VCaP (cell line): ENCODE data around the gene NR1H3.

Source experiments
- H3K27ac ChIP-seq: fragments of 450-650 bp; 2 replicates; pipeline ENCODE4 v1.5.1; 2017
- CTCF ChIP-seq: fragments of 450-650 bp; conservative IDR thresholded peaks from 2 replicates; pipeline ENCODE4 v1.5.1; 2017; ENCODE audit warnings: mild to moderate bottlenecking, moderate library complexity

The NR1H3 gene

DNA sequence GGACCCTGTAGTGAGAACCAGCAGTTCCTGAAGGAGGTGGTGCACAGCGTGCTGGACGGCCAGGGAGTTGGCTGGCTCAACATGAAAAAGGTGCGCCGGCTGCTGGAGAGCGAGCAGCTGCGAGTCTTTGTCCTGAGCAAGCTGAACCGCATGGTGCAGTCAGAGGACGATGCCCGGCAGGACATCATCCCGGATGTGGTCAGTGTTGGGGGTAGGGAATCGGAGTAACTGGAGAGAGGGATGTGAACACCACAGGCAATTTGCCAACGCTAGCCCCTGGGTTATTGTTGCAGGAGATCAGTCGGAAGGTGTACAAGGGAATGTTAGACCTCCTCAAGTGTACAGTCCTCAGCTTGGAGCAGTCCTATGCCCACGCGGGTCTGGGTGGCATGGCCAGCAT, 32.1 kb downstream of the NR1H3 start:
- no peak for TF ChIP-seq CTCF
- no peak overlapping the region for H3K27ac ChIP-seq

GRCh38 chr11:47295385-47295784, 37.6 kb downstream of the NR1H3 start:
- TF ChIP-seq CTCF, result no peak
- H3K27ac ChIP-seq, result no peak overlapping the region

DNA sequence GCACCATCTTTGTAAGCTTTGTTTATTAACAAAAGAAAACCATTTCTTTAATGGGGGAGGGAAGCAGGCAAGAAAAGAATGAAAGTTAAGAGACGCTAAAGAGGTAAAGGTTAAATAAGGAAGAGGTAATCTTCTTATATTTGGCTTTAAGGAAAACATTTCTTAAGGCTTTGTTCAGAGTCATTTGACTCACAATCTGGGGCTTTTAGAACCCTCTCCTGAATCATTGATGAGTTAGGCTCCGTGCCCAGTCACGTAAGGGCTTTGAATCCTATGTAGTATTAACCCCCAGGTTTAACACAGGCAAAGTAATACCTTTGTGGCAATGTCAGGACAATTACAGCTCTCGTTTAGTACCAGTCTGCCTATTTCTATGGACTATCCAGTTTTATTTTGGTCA, 38.2 kb downstream of the NR1H3 start:
- H3K27ac ChIP-seq, result no peak overlapping the region
- no peak for TF ChIP-seq CTCF

- no peak for TF ChIP-seq CTCF
Observed at GRCh38 chr11:47299078-47299477, 41.3 kb downstream of the NR1H3 start.

GRCh38 chr11:47302853-47303252, 45.1 kb downstream of the NR1H3 start:
- H3K27ac ChIP-seq, result no peak overlapping the region
- TF ChIP-seq CTCF, result no peak

More at GRCh38 chr11:47299078-47299477, 41.3 kb downstream of the NR1H3 start:
- no peak overlapping the region for H3K27ac ChIP-seq

- no peak overlapping the region for H3K27ac ChIP-seq
- TF ChIP-seq CTCF, result no peak
Observed at GRCh38 chr11:47305734-47306483, 48.1 kb downstream of the NR1H3 start.

DNA sequence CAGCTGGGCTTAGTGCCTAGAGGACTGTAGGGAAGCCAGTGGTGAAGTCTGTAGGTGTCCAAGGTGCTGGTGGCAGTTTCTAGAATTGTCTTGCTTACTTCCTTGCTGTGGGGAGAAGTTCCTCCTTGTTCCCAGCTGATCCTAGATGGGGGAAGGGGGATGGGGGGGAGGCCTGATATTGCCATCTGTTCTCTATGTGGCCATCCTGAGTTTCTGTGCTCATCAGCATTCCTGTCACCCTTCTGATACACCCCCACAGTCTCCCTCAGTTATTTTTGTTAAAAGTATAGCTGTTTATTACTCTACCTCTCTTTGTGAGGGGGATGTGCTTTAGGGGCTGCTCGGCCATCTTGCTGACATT, 48.7 kb downstream of the NR1H3 start:
- TF ChIP-seq CTCF, result no peak
- no peak overlapping the region for H3K27ac ChIP-seq
